ENCODE results near the gene GFER.

The GFER gene

DNA sequence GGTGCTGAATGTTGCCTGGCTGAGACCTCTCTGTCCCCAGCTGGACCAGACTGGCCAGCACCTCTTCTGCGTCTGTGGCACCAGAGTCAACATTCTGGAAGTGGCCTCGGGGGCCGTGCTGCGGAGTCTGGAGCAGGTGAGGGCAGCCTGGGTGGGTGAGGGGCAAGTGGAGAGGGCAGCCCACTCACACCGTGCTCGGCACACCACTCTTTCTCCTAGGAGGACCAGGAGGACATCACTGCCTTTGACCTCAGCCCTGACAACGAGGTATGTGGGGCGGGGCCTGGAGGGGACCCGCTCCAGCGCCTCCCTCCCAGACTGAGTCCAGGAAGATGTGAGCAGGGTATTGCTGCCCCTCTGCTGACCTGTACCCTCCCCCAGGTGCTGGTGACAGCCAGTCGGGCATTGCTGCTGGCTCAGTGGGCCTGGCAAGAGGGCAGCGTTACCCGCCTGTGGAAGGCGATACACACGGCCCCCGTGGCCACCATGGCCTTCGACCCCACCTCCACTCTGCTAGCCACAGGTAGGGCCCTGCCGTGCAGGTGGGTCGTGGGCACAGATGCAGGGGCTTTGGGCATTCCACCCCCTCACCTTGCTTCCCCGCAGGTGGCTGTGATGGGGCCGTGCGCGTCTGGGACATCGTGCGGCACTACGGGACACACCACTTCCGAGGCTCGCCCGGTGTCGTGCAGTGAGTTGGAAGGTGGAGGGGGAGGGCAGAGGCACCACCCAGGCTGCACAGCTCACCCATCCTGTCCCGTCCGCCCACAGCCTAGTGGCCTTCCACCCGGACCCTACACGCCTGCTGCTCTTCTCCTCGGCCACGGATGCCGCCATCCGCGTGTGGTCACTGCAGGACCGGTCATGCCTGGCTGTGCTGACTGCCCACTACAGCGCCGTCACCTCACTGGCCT is 9.6 kb upstream of the GFER start:
- no peak for DNase-seq (ENCODE audit: low spot score)

DNA sequence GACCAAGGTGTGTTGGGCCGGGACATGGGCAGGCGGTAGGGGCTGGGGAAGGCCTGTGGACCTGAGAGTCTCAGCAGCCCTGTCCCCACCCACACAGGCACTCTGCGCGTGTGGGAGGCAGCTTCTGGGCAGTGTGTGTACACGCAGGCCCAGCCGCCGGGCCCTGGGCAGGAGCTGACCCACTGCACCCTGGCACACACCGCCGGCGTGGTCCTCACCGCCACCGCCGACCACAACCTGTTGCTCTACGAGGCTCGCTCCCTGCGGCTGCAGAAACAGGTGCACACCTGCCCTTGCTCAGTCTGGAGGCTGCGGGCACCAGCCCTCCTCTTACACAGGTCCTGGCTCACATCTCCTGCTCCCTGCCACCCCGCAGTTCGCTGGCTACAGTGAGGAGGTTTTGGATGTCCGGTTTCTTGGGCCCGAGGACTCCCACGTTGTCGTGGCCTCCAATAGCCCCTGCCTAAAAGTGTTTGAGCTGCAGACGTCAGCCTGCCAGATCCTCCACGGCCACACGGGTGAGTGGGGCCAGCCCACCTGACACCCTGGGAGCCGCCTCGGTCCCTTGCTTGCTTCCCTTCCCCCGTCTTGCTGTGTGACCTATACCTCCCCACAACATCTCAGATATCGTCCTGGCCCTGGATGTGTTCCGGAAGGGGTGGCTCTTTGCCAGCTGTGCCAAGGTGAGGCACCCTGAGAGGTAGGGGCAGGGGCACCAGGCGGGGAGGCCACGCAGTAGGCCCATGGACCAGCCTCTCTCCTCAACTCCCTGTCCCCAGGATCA is 8.4 kb upstream of the GFER start:
- DNase-seq (ENCODE audit: low spot score): no peak

DNA sequence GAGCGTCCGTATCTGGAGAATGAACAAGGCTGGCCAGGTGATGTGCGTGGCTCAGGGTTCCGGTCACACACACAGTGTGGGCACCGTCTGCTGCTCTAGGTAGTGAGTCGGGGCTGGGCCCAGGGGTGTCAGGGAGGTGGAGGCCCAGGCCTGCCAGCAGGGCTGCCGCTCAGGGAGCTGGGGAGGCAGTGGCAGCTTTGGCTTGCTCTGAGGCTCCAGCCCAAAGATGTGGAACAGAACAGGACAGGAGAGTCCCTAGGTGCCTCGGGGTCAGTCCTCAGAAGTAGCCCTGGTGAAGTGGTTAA is 7.8 kb upstream of the GFER start:
- DNase-seq (ENCODE audit: low spot score): no peak

DNA sequence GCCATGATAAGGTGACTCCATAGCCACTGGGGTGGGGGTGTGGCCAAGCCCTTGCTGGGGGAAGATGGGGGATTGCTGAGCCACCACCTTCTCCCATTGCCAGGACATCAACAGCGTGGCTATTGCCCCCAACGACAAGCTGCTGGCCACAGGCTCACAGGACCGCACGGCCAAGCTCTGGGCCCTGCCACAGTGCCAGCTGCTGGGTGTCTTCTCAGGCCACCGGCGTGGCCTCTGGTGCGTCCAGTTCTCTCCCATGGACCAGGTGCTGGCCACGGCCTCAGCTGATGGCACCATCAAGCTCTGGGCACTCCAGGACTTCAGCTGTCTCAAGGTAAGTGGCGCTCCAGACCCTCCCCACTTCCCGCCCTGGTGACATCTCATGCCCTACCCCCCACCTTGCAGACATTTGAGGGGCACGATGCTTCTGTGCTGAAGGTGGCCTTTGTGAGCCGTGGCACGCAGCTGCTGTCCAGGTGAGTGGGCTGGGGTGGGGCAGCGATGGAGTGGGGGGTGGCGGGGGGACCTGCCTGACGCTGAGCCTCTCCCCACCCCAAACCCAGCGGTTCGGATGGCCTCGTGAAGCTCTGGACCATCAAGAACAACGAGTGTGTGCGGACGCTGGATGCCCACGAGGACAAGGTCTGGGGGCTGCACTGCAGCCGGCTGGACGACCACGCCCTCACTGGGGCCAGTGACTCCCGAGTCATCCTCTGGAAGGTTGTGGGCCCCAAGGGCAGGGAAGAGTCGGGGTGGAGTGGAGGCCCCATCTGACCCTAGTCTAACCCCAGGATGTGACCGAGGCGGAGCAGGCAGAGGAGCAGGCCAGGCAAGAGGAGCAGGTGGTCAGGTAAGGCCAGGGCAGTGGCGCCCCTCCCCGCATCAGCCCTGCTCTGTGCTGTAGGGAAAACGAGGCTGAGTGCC is 6.8 kb upstream of the GFER start:
- DNase-seq (ENCODE audit: low spot score): no peak

DNA sequence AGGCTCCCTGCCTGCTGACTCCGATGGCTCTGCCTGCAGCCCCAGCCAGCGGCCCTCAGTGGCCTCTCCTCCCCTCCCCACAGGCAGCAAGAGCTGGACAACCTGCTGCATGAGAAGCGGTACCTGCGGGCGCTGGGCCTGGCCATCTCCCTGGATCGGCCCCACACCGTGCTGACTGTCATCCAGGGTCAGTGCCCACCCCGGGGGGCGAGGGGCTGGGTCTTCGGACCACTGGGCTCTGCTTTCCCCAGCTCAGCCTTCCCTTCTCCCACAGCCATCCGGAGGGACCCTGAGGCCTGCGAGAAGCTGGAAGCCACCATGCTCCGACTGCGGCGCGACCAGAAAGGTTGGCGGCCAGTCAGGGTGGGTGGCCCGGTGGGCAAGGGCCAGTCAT is 6.1 kb upstream of the GFER start:
- no peak for DNase-seq (ENCODE audit: low spot score)

DNA sequence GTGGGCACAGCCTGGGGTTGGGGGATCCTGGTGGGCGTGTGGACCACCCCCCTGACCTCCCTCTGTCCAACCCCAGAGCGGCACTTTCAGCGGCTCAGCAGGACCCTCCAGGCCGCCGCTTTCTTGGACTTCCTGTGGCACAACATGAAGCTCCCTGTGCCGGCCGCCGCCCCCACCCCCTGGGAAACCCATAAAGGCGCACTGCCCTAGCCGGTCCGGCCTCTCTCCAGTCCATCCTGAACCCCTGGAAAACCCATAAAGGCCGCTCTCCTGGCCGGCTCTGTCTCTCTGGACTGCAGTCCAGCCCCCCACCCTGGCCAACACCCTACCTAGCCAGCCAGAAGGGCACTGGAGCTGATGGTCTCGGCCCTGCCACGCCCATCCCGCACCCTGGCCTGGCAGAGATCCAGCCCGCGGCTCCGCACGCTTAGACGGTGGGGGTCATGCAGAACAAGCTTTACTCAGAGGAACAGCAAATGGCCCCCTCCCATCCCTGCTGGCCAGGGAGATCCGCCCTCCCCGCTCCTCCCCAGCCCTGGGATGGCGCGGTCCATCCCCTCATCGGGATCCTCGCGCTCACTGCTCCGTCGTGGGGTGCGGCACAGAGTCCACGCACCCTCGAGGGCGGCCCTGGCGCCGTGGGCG is 5.4 kb upstream of the GFER start:
- no peak for DNase-seq (ENCODE audit: low spot score)

DNA sequence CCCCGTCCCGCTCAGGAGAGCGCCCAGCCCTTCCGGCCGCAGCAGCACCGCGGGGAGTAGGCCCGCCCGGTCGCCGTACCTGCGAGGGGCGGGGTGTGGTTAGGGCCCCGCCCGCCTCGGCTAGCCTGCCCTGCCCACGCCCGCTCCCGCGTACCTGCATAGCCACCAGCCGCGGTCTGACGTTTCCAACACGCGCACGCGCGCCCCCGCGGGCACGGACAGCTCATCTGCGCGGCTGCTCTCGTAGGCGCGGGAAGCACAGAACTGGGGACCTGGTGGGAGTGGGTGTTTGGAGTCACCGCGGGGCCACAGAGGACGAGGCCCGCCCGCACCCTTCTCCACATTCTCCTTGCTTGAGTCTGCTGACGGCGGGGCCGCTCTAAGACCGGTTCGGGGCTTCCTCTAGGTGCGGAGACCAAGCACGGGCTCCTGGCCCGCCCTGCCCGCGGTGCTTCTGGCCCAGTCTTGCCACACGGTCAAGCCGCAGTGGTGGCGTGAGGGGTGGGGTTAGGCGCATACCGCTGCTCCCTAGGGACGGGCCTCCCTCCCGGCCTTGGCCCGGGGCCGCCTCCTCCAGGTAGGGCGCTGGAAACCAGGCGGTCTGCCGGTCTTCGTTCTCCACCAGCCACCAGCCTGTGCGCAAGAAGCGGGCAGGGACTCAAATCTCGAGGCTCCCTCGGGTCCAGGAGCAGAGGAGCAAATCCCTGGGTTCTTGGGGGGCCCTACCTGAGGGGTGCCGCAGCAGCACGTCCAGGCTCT is 4.5 kb upstream of the GFER start:
- DNase-seq (ENCODE audit: low spot score): no peak

DNA sequence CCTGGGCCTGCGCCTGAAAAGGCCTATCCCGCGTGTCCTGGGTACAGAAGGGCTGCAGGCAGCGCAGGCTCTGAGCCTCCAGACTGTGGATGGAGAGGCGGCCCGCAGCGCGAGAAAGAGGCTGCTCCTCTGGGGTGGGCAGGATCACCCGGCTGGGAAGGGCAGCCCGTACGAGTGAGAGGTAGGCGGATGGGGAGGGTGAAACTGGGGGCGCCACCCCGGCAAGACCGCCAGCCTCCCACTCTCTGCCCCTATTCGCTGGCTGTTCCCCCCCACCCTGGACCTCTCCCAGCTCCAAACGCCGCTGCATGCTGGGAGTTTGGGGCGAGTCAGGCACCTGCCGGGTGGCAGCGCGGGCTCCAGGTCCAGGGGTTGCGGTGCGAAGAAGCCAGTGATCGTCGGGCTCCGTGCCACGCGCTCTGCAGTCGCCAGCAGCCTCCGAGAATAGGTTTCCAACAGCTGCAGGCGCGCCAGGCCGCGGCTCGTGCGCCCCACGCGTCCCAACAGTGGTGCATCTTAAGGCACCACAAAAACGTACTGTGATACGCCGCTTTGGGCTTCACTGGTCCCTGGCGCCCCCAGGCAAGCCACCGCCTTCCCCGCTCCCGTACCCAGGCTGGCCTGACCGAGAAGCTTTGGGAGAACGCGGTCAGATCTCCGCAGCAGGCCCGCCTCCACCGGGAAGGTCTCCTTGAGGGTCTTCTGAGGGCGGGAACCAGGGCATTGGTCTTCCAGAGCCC is 3.8 kb upstream of the GFER start:
- DNase-seq (ENCODE audit: low spot score): no peak

DNA sequence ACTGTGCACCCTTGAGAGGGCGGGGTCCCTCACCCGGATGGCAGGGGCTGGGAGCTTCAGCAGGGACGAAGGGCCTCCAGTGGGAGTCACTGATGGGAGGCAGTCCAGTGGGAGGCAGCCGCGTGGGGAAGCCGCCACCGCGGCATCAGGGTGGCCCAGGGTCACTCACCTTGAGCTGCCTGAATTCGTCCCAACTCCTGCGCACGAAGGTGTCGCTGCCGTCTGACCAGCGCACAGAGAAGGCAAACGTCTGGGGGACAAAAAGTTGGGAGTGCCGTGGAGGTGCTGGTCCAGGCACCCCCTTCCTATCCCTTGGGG is 3.3 kb upstream of the GFER start:
- DNase-seq (ENCODE audit: low spot score): no peak

DNA sequence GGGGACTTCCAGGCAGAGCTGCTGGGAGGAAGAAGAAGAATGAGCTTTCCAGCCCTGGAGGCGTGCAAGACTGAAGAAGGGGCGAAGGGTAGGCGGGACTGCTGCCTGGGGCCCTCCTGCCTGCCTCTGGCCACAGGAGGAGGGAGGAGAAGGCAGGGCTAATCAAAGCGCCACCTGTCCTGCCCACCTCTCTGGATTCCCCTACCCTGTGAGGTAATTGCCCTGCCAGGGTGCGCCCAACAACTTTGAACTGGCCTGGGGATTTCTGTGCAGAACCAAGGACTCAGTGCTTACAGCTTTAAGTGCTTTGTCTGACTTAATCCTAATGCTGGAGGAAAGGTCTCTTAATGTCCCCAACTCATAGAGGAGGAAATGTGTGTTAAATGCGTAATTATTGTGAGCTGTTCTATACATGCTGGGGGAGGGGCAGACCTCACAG is 2.6 kb upstream of the GFER start, which contains the start of gene NOXO1:
Gene NOXO1 (minus strand): TSS at position 72 of the 439 bp plus-strand sequence. CDS start 290 bp downstream, outside the sequence.
- DNase-seq (ENCODE audit: low spot score): no peak

DNA sequence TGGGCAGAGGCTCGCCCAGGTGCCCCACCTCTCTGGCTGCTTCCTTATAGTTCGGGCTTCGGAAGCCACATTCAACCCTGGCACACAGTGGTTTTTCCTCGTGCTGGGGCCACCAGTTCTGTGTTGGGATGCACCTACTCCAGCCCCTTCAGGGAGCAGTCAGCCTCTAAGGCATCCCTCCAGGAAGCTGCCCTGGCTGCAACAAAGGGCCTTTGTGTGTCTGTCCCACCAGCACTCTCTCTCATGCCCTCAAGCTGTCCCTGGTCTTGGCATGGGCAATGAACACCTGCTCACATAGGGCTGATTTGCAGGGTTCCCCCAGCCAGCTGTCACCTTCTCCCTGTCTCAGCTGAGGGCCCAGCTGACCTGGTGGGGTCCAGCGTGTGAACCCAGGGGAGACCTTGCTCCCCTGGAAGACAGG is 2.0 kb upstream of the GFER start:
- peak; percentile 65 for DNase-seq (ENCODE audit: low spot score)

DNA sequence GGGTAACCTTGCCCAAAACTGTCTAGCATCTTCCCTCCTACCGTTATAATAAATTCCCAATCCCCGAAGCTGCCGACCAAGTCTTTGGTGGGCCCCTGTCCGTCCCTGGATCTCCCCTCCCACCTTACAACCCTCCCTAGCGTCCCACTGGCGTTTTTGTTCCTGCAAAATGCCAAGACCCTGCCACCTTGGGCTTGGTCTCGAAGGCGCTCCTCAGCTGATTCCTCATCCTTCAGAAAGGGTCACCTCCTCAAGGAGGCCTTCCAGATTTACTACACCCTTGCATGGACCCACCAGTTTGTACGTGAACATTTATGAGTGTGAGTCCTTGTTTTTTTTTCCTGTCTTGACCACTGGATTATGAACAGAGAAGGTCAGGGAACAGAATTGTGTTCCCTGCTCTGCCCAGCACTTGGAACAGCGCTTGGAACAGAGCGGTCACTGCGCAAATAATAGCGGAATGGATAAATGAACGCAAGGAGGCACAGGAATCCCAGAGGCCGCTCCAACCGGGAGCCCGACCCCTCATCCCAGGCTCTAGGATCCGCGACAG is 926 bp upstream of the GFER start:
- no peak for DNase-seq (ENCODE audit: low spot score)

DNA sequence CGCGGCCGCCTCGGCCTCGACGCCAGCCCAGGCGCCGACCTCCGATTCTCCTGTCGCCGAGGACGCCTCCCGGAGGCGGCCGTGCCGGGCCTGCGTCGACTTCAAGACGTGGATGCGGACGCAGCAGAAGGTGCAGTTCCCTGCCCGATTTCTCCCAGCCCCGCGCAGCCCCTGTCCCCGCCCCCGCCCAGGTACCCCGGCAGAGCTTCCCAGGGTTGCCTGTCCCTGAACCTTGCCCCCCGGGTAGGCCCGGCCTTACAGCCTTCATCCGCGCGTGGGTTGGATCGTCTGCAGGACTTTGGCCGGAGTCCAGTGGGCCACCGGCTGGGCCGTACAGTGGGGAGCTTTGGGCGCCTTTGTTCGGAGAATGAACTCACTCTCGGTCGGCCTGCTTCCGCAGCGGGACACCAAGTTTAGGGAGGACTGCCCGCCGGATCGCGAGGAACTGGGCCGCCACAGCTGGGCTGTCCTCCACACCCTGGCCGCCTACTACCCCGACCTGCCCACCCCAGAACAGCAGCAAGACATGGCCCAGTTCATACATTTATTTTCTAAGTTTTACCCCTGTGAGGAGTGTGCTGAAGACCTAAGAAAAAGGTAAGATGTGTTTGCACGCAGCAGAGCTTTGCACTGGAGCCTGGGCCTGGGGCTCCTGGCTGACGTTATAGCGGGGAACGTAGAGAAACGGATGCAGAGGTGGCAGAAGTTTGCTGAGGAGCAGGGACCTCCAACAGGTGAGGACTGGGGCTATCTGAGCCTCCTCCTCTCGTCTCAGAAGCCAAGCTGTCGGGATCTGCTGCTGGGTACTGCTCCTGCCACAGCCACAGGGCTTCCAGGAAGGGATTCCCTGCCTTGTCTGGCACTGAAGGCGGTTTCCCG is 593 bp downstream of the GFER start:
- DNase-seq (ENCODE audit: low spot score): no peak

DNA sequence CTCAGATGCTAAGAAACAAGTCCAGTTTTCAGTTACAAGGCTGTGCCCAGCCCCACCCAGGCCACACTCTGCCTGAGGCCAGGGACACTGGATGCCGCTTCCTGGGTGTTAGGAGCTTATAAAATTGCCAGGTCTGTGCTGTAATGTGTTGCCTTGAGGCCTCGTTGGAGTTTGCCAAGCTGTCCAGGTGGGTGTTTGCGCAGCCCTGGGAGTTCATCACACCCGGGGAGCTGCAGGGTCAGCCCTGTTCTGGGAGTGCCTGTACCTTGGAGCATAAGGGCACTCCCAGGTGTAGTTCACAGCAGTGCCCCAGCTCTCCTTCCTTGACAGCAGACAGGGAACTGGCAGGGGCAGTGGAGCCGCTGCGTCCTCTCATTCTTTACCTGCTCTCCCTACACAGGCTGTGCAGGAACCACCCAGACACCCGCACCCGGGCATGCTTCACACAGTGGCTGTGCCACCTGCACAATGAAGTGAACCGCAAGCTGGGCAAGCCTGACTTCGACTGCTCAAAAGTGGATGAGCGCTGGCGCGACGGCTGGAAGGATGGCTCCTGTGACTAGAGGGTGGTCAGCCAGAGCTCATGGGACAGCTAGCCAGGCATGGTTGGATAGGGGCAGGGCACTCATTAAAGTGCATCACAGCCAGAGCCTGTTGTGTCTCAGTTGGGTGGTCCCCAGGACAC is 1.6 kb downstream of the GFER start:
- DNase-seq (ENCODE audit: low spot score): no peak

DNA sequence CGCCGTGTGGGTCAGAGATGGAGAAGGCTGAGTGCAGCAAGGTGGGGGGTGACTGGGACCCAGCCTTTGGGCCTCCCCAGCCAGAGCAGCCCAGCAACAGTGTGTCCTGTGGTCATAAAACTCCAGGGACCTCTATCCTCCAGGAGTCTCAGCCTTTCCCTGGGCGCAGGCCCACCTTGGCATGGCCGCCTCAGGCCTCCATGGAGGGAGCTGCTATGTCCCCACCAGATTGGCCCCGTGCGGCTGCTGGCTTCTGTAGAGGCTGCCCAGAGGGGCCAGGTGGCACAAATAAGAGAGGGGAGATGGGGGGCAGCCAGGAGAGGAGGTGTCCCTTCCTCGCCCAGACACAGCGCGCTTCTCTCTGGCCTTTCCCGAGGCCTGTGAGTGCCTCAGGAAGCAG is 3.2 kb downstream of the GFER start:
- DNase-seq (ENCODE audit: low spot score): no peak

DNA sequence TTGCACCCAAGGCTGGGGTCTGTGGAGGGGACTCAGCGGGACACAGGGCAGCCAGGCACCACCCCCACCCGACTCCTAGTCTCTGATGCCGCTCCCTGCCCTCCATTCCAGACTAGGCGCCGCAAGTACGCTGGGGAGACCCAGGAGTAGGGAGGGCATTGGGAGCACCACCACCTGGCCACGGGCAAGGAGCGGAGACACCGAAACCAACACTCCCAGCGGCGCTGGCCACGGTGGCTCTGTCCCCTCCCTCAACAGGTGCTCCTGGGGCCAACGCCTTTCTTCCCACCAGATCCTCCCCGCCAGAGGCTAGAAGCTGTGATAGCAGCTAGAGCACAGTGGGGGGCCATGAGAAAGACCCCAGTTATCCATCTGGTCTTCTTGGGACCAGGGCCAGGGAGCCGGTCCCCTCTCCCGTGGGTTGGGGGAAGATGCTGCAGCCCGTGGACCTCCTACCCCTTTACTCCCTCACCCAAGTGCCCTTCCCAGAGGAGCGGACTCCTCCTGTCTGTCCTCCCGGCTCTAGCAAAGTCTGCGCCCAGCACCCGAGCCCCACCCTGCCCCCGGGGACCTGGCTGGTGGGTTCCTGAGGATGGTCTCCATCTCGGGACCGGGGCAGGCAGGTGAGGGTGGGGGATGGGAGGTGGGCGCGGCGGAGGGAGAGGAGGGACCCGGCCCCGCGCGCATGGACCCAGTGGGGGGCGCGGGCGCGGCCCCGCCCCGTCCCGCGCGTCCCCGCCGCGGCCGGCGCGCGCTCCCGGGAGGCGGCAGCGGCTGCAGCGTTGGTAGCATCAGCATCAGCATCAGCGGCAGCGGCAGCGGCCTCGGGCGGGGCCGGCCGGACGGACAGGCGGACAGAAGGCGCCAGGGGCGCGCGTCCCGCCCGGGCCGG is 5.5 kb downstream of the GFER start, which contains the start of gene SYNGR3:
Gene SYNGR3 (plus strand): TSS at position 762 of the 892 bp plus-strand sequence. CDS start 133 bp downstream, outside the sequence.
- no peak for DNase-seq (ENCODE audit: low spot score)

DNA sequence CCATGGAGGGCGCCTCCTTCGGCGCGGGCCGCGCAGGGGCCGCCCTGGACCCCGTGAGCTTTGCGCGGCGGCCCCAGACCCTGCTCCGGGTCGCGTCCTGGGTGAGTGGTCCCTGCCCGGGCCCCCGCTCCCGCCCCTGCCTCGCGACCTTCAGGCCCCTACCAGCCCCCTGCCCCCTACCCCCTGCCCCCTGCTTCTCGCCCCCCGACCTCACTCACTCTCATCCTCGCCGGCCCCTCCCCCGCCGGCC is 6.0 kb downstream of the GFER start:
- DNase-seq (ENCODE audit: low spot score): no peak
